BJ (cell line): ENCODE data around the gene ZFR2. TPM values are rescaled to one million over a fixed set of nuclear protein-coding genes. Genes with fewer than 3 reads are reported as not detected.

Source experiments
- CTCF ChIA-PET: fragments of 350-600 bp; formaldehyde crosslinking; extraction: SDS; loops from one replicate; lab custom pipeline; 2021; ENCODE audit warnings: antibody characterized with exemption, inconsistent platforms; lab: Yijun Ruan, JAX
- POLR2A ChIA-PET: fragments of 300-600 bp; sonication (Branson Sonifier 250); formaldehyde crosslinking; extraction: SDS; loops from one replicate; lab custom pipeline; 2021; ENCODE audit warnings: antibody characterized with exemption; lab: Charles Lee
- DNase-seq: peaks from one replicate; pipeline ENCODE4 v3.0.0-alpha.2; 2011; ENCODE audit warnings: low read depth
- H3K27me3 ChIP-seq: 2 replicates; pipeline ENCODE4 v1.6.0; 2011; ENCODE audit warnings: low read length; ENCODE audit not compliant: control insufficient read depth, insufficient read depth
- H3K36me3 ChIP-seq: 2 replicates; pipeline ENCODE4 v1.5.1; 2011; ENCODE audit warnings: low read length; ENCODE audit not compliant: control insufficient read depth, insufficient read depth
- H3K4me3 ChIP-seq: 2 replicates; pipeline ENCODE4 v1.5.1; 2011; ENCODE audit warnings: low read depth, mild to moderate bottlenecking, control low read depth, low read length
- CTCF ChIP-seq: IDR thresholded peaks from 2 replicates; pipeline ENCODE4 v1.5.1; 2011; ENCODE audit warnings: low read depth, mild to moderate bottlenecking, control low read depth, inconsistent platforms, low read length, moderate library complexity; ENCODE audit not compliant: insufficient read depth
- polyA plus RNA-seq: library from polyadenylated mRNA; depleted of rRNA; stranded (reverse); fragments of >200 nt; gene quantifications from 2 replicates; pipeline ENCODE4 v1.2.3, GENCODE V29; 2011

Gene ZFR2
- polyA plus RNA-seq, 1 experiment = 0.15 TPM

- Histone ChIP-seq H3K27me3 (peaks cover 6% of the 10 kb centered on the region), H3K4me3 (no peak overlapping the region), H3K36me3 (no peaks in the 10 kb centered on the region)
- POLR2A ChIA-PET = no interaction called here
- CTCF ChIA-PET = interaction anchor here (1.2 to 3.4 kb wide), 3 partner anchors 16 to 25 kb away, joined by 3 to 15 read pairs (median 4); no protein-coding TSS in a partner anchor
- TF ChIP-seq CTCF = no peak
- DNase-seq = no peak
Measured at GRCh38 chr19:3796358-3796757, 72.5 kb downstream of the ZFR2 start.

GRCh38 chr19:3793799-3794198 is 75.0 kb downstream of the ZFR2 start:
- TF ChIP-seq CTCF = no peak
- ChIA-PET POLR2A (interaction anchor here (0.7 kb wide), 1 partner anchor 31 kb away, joined by 3 read pairs; no protein-coding TSS in a partner anchor), CTCF (interaction anchor here (0.6 kb wide), 1 partner anchor 9 kb away, joined by 4 read pairs; no protein-coding TSS in a partner anchor)
- no peak overlapping the region for H3K4me3 ChIP-seq
- DNase-seq = no peak
- no peaks in the 10 kb centered on the region for H3K27me3 ChIP-seq
- no peaks in the 10 kb centered on the region for H3K36me3 ChIP-seq

- no peak for DNase-seq
- no peak for TF ChIP-seq CTCF
- Histone ChIP-seq H3K27me3 (no peaks in the 10 kb centered on the region), H3K36me3 (no peaks in the 10 kb centered on the region), H3K4me3 (no peak overlapping the region)
- ChIA-PET POLR2A (no interaction called here), CTCF (no interaction called here)
Measured at GRCh38 chr19:3792114-3792513, 76.7 kb downstream of the ZFR2 start.

GRCh38 chr19:3790941-3791340 is 77.9 kb downstream of the ZFR2 start:
- H3K27me3 ChIP-seq = peaks cover 2% of the 10 kb centered on the region
- no peak overlapping the region for H3K4me3 ChIP-seq
- H3K36me3 ChIP-seq = no peaks in the 10 kb centered on the region
- TF ChIP-seq CTCF = no peak
- DNase-seq = no peak
- CTCF ChIA-PET = no interaction called here
- POLR2A ChIA-PET = no interaction called here

- ChIA-PET POLR2A (no interaction called here), CTCF (interaction anchor here (1.5 kb wide), 1 partner anchor 32 kb away, joined by 7 read pairs; no protein-coding TSS in a partner anchor)
- TF ChIP-seq CTCF = no peak
Measured at GRCh38 chr19:3790209-3790734, 78.6 kb downstream of the ZFR2 start.

More at GRCh38 chr19:3790209-3790734, 78.6 kb downstream of the ZFR2 start:
- Histone ChIP-seq H3K27me3 (peaks cover 2% of the 10 kb centered on the region), H3K4me3 (no peak overlapping the region), H3K36me3 (no peaks in the 10 kb centered on the region)
- DNase-seq = no peak
